Measurements from ENCODE around the gene DYSF.

Gene DYSF

DNA sequence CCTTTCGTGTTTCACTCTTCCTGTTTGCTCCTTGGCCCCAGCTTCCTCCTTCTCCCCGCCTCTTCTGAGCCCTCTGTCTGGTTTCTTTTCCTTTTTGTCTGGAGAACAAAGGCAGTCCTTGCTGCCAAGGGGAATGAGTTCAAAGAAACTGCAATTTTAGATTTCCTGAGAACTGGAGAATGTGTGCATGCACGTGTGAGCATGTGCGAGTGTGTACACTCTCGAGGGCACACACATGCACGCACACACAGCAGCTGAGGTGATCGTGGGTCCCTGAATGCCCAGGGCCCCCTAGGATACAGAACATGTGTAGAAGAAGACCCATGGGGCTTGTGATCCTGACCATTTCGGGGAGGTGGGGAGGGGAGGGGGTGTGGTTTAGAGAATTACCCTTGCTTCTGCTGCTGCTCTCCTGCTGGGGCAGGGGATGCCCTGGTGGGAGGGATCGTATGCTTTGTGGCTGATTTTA is 151.8 kb downstream of the DYSF start:
- DNase-seq: no peak
- TF ChIP-seq POLR2A (IDR thresholded peaks at IDR 0.05; ENCODE audit: low read length) (no peak), GATA1 (IDR thresholded peaks at IDR 0.05; ENCODE audit: low read depth, low read length) (no peak)

DNA sequence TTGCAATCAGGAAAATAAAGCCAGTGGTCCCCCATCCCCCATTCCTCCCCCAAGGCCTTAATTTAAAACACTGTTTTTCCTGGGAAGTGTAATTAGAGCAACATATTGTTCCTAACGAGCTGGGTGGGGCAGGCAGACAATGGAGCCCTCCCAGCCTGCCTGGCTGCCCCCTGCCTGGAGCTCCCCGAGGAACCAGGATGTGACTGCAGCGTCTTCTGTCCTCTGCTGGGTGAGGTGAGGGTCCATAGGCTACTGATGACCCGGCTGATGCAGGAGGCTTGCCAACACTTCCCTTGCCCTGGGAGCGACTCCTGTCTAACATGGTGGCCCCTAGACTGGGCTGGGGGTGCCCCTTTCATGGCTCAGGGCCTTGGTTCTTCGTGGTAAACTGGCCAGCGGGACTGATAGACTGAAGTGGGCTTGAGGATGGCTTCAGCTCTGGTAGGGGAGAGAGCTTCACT is 152.4 kb downstream of the DYSF start:
- DNase-seq: no peak

DNA sequence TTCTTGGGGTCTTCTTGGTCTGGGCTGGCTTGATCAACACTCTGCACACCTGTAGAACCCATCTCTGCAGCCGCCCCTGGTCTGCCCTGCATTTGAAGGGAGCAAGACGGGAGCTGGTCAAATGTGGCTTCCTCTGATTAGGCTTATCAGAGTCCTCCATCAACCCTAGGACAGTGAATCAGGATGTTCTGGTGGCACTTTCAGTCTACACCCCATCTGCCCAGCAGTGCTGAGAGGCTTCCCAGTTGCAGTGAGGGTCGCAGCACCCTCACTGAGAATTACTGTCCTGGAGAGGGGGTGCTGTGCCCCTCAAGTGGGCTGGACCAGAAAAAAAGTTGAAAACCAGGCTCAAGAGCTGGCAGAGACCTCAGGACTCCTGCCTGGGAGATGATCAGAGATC is 152.9 kb downstream of the DYSF start:
- DNase-seq: peak; percentile 91 to 92
- peak; percentile 72 for TF ChIP-seq GATA1 (IDR thresholded peaks at IDR 0.05; ENCODE audit: low read depth, low read length)
- TF ChIP-seq POLR2A (IDR thresholded peaks at IDR 0.05; ENCODE audit: low read length): no peak

More for the DNA sequence above, 152.4 kb downstream of the DYSF start:
- no peak for TF ChIP-seq POLR2A (IDR thresholded peaks at IDR 0.05; ENCODE audit: low read length)
- TF ChIP-seq GATA1 (IDR thresholded peaks at IDR 0.05; ENCODE audit: low read depth, low read length): no peak

- TF ChIP-seq GATA1 (IDR thresholded peaks at IDR 0.05; ENCODE audit: low read depth, low read length) (no peak), POLR2A (IDR thresholded peaks at IDR 0.05; ENCODE audit: low read length) (no peak)
- DNase-seq: peak; percentile 71 to 80
Measured at GRCh38 chr2:71607151-71607889, 154.0 kb downstream of the DYSF start.

DNA sequence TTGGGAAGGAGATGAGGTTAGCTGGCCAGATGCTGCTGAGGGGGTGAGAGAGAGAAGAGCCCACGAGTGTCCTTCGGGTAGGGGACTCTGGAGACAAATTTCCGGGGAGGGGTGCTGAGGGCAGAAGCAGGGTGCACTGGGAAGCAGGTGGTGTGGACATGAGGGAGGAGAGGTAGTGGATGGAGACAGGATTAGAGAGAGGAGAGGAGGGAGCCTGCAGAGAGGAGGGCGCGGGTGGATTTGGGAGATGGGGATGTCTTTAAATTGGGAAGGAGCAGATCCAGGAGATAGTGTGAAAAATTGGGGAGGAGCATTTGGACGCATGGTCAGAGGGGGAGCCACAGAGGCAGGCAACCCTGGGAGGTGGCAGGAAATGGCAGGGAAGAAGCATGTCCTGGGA is 154.7 kb downstream of the DYSF start:
- TF ChIP-seq GATA1 (IDR thresholded peaks at IDR 0.05; ENCODE audit: low read depth, low read length) (no peak), POLR2A (IDR thresholded peaks at IDR 0.05; ENCODE audit: low read length) (no peak)
- DNase-seq: no peak

GRCh38 chr2:71608441-71608840 is 155.1 kb downstream of the DYSF start:
- DNase-seq: no peak
- no peak for TF ChIP-seq GATA1 (IDR thresholded peaks at IDR 0.05; ENCODE audit: low read depth, low read length)

GRCh38 chr2:71609029-71609428 is 155.7 kb downstream of the DYSF start:
- TF ChIP-seq POLR2A (IDR thresholded peaks at IDR 0.05; ENCODE audit: low read length) (no peak), GATA1 (IDR thresholded peaks at IDR 0.05; ENCODE audit: low read depth, low read length) (no peak)
- peak; percentile 47 to 54 for DNase-seq

DNA sequence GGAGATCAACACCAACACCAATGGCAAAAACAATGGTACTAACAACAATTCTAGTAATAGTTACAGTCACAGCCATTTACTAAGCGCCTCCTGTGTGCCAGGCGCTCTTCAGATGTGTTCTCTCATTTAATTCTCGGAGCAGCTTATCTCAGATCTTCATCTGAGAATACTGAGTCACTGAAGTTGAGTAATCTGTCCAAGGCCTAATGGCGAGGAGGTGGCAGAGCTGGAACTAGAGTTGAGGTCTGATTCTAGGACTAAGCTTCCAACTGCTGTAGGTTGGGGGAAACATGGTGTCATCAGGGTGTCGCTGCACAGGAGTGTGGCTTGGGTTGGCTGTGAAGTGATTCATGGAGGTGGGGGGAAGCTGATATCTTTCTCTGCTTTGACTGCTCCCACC is 156.1 kb downstream of the DYSF start:
- DNase-seq: peak; percentile 44 to 57
- TF ChIP-seq GATA1 (IDR thresholded peaks at IDR 0.05; ENCODE audit: low read depth, low read length): no peak
- no peak for TF ChIP-seq POLR2A (IDR thresholded peaks at IDR 0.05; ENCODE audit: low read length)

DNA sequence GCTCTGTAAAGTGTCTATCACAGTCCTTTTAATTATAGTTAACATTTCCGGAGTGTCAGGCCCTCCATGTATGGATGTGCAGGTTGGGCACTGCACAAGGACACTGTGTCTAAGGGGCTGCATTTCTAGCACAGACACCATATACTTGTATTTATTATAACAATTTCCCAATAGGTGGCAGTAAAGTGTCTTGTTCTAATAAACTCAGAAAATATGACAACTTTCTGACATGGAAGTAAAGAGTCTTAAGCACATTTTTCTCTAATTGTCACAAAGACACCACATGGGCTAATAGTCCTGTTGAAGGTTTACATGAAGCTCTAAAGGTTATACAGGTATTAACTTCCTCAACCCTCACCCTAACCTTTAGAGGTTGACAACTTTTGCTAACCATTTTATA is 156.6 kb downstream of the DYSF start:
- DNase-seq: peak; percentile 28 to 39
- no peak for TF ChIP-seq POLR2A (IDR thresholded peaks at IDR 0.05; ENCODE audit: low read length)
- TF ChIP-seq GATA1 (IDR thresholded peaks at IDR 0.05; ENCODE audit: low read depth, low read length): no peak

DNA sequence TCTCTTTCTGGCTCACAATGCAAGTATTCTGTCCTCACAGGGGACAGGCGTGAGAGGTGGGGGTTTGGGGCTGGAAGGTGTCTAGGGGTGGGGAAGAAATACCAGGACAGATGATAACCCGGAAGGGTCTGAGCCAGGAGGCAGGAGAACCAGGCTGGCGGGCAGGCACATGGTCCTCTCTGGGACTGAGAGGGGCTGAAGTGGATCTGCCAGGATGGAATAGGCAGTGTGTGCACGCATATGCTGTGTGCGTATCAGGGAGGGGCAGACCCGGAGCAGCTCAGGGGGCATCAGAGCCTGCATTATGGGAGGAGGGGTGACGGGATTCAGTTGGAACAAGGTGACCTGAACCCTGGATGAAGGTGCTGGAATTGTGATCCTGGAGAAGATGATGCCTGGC is 157.3 kb downstream of the DYSF start:
- DNase-seq: no peak

DNA sequence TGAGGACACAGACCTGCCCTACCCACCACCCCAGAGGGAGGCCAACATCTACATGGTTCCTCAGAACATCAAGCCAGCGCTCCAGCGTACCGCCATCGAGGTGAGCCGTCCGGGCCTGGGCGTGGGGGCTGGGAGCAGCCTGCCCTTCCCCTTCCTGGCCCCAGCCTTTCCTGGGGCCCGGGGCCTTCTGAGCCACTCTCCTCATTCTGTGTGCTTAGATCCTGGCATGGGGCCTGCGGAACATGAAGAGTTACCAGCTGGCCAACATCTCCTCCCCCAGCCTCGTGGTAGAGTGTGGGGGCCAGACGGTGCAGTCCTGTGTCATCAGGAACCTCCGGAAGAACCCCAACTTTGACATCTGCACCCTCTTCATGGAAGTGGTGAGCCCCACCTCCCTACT is 157.9 kb downstream of the DYSF start:
- no peak for DNase-seq
- TF ChIP-seq GATA1 (IDR thresholded peaks at IDR 0.05; ENCODE audit: low read depth, low read length) (no peak), POLR2A (IDR thresholded peaks at IDR 0.05; ENCODE audit: low read length) (no peak)

More for the DNA sequence above, 157.3 kb downstream of the DYSF start:
- TF ChIP-seq POLR2A (IDR thresholded peaks at IDR 0.05; ENCODE audit: low read length): no peak
- no peak for TF ChIP-seq GATA1 (IDR thresholded peaks at IDR 0.05; ENCODE audit: low read depth, low read length)

DNA sequence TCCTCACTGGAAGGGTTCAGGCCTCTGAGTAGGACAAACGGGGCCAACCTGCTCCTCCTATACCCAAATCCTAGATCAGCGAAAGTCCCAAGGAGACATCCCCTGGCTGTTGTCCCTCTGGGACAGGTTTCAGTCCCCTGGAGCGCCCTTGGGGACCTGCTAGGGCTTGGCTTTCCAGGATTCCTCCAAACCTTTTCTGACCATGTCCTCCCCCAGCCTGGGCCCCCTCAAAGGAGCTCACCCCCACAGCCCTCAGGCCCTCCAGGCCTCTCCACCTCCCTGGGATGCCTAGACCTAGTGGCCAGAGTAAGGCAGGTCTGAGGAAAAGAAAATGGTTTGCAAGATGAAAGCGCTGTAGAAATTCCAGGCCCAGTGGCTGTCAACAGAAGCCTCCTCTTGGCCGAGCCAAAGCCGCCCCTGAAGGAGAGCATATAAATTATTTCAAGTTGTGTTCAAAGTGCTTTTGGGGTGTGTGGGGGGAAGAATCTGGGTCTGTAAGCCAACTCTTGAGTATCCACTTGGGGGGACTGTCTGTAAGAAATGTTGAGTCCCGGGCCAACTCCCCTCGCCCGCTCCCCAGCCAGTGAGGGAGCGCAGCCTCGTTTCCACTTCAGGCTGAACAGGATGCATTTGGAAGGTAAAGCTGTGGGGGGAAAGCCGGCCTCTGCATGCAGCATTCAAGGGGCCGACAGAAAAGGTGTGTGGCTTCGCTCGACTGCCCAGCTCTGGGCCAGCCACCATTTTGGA is 158.6 kb downstream of the DYSF start:
- DNase-seq: no peak
- no peak for TF ChIP-seq GATA1 (IDR thresholded peaks at IDR 0.05; ENCODE audit: low read depth, low read length)
- no peak for TF ChIP-seq POLR2A (IDR thresholded peaks at IDR 0.05; ENCODE audit: low read length)

DNA sequence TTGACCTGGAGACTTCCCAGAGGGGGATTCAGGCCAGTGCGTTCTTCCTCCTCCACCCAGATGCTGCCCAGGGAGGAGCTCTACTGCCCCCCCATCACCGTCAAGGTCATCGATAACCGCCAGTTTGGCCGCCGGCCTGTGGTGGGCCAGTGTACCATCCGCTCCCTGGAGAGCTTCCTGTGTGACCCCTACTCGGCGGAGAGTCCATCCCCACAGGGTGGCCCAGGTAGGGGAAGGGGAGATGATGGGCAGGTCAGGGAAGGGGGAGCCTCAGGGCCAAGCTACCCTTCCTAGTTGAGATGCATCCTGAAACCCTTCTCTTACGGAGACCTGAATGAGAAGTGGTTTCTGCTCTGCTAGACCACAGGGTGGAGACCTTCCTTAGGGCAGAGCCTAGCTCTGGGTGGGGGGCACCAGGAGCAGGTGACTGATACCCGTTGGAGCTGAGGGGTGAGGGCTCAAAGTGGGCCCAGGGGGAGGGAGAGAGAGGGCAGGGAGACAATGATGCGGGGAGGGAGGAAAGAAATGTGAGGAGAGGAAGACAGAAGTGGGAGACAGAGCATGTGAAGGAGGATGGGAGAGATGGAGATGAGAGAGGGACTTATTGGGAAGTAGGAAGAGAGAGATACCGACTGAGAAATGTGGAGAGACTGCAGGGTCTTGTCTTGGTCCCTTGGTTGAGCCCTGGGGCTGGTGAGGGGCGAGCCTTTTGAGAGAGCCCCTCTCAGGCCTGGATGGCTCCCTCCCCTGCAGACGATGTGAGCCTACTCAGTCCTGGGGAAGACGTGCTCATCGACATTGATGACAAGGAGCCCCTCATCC is 159.4 kb downstream of the DYSF start:
- no peak for DNase-seq

More for the DNA sequence above, 159.4 kb downstream of the DYSF start:
- TF ChIP-seq GATA1 (IDR thresholded peaks at IDR 0.05; ENCODE audit: low read depth, low read length) (no peak), POLR2A (IDR thresholded peaks at IDR 0.05; ENCODE audit: low read length) (no peak)
